H1 (cell line): ENCODE results near the gene KIF23. TPM values are rescaled to one million over a fixed set of nuclear protein-coding genes. Genes with fewer than 3 reads are reported as not detected.

Source experiments
- CTCF ChIA-PET: fragments of 300-600 bp; sonication (Branson Sonifier 250); formaldehyde crosslinking; loops from one replicate; lab custom pipeline; 2021; ENCODE audit not compliant: partially characterized antibody; lab: Charles Lee
- POLR2A ChIA-PET: fragments of 300-600 bp; sonication (Branson Sonifier 250); formaldehyde crosslinking; loops from one replicate; lab custom pipeline; 2021; ENCODE audit warnings: inconsistent platforms; ENCODE audit not compliant: partially characterized antibody; lab: Charles Lee
- DNase-seq, 2 experiments: peaks; one replicate each; pipeline versions ENCODE4 v3.0.0 to v3.0.0-alpha.2; 2010 to 2022; ENCODE audit warnings: low spot score in 2 of 2, low read depth in 1 of 2, mixed read lengths in 1 of 2
- FAIRE-seq: peaks from 2 replicates; lab custom pipeline; 2011; peaks lifted over from hg19 to GRCh38; lab: Jason Lieb, UNC
- H2AFZ ChIP-seq: 2 replicates; pipeline ENCODE4 v1.8.1; 2012; ENCODE audit warnings: low read length, inconsistent platforms
- H2AK5ac ChIP-seq: 2 replicates; pipeline ENCODE4 v1.6.1; 2013; ENCODE audit warnings: low read depth, low read length
- H2BK120ac ChIP-seq: replicated peaks from 2 replicates; pipeline ENCODE3; 2013; ENCODE audit warnings: low read depth, low read length, inconsistent platforms
- H2BK12ac ChIP-seq: 2 replicates; pipeline ENCODE4 v1.6.1; 2013; ENCODE audit warnings: low read depth, low read length
- H2BK15ac ChIP-seq: 2 replicates; pipeline ENCODE4 v1.6.1; 2013; ENCODE audit warnings: low read length
- H2BK20ac ChIP-seq: 2 replicates; pipeline ENCODE4 v1.6.1; 2013; ENCODE audit warnings: low read length
- H2BK5ac ChIP-seq: 2 replicates; pipeline ENCODE4 v1.6.1; 2013; ENCODE audit warnings: low read depth, low read length
- H3K14ac ChIP-seq: 2 replicates; pipeline ENCODE4 v1.6.1; 2013; ENCODE audit warnings: inconsistent platforms; ENCODE audit not compliant: insufficient read length
- H3K18ac ChIP-seq: 2 replicates; pipeline ENCODE4 v1.6.1; 2013; ENCODE audit warnings: low read length; ENCODE audit errors: extremely low read depth
- H3K23ac ChIP-seq: 2 replicates; pipeline ENCODE4 v1.6.1; 2013; ENCODE audit warnings: inconsistent platforms; ENCODE audit not compliant: insufficient read length
- H3K23me2 ChIP-seq: 2 replicates; pipeline ENCODE4 v1.6.1; 2013; ENCODE audit warnings: low read depth, low read length
- H3K27ac ChIP-seq: 2 replicates; pipeline ENCODE4 v1.6.1; 2011; ENCODE audit warnings: low read depth, low read length, inconsistent platforms
- H3K27me3 ChIP-seq, 4 experiments: replicated peaks in 1 of 4; 1 replicate in 1 of 4; 2 replicates in 3 of 4; pipeline versions ENCODE4 v1.6.1 to v1.8.1; 2011 to 2013; ENCODE audit warnings: low read length in 3 of 4, mild to moderate bottlenecking in 3 of 4, inconsistent platforms in 2 of 4, mixed read lengths in 2 of 4, moderate library complexity in 1 of 4; ENCODE audit not compliant: control insufficient read depth in 3 of 4, insufficient read depth in 3 of 4; ENCODE audit errors: extremely low read depth in 1 of 4
- H3K36me3 ChIP-seq, 4 experiments: 2 replicates each; pipeline versions ENCODE4 v1.6.1 to v1.8.1; 2011 to 2013; ENCODE audit warnings: mild to moderate bottlenecking in 4 of 4, low read length in 3 of 4, moderate library complexity in 2 of 4, control low read depth in 1 of 4, inconsistent platforms in 1 of 4; ENCODE audit not compliant: insufficient read depth in 4 of 4, control insufficient read depth in 2 of 4
- H3K4ac ChIP-seq: replicated peaks from 2 replicates; pipeline ENCODE3; 2013; ENCODE audit warnings: low read length, low read depth, mixed read lengths, inconsistent platforms; ENCODE audit not compliant: insufficient read length
- H3K4me1 ChIP-seq, 4 experiments: replicated peaks in 1 of 4; 1 replicate in 1 of 4; 2 replicates in 3 of 4; pipeline versions ENCODE4 v1.6.1 to v1.8.1; 2011 to 2013; ENCODE audit warnings: low read length in 3 of 4, inconsistent platforms in 2 of 4, mixed read lengths in 1 of 4; ENCODE audit not compliant: insufficient read depth in 4 of 4, control insufficient read depth in 3 of 4
- H3K4me2 ChIP-seq, 2 experiments: 2 replicates each; pipeline versions ENCODE4 v1.6.1 to v1.8.1; 2011 to 2013; ENCODE audit warnings: low read depth in 2 of 2, low read length in 2 of 2, control low read depth in 1 of 2, inconsistent platforms in 1 of 2, mild to moderate bottlenecking in 1 of 2; ENCODE audit not compliant: insufficient read depth in 1 of 2
- H3K4me3 ChIP-seq, 4 experiments: fragments of 200-600, 300-600 bp in 1 of 4; sonication (generic), shearing (Covaris generic), sonication (Bioruptor Twin) in 1 of 4; 2 replicates each; pipeline versions ENCODE4 v1.5.1 to v1.8.1; 2011 to 2016; ENCODE audit warnings: low read length in 4 of 4, low read depth in 3 of 4, control low read depth in 2 of 4, inconsistent platforms in 2 of 4, mild to moderate bottlenecking in 2 of 4, mixed read lengths in 1 of 4, moderate library complexity in 1 of 4; ENCODE audit not compliant: insufficient read depth in 2 of 4; ENCODE audit errors: extremely low read depth in 1 of 4
- H3K56ac ChIP-seq: replicated peaks from 2 replicates; pipeline ENCODE3; 2013; ENCODE audit warnings: low read depth, mild to moderate bottlenecking, mixed read lengths, low read length, inconsistent platforms; ENCODE audit not compliant: insufficient read length
- H3K79me1 ChIP-seq: 2 replicates; pipeline ENCODE4 v1.6.1; 2013; ENCODE audit warnings: low read depth, low read length, control low read depth
- H3K79me2 ChIP-seq, 2 experiments: 2 replicates each; pipeline versions ENCODE4 v1.6.1 to v1.8.1; 2012 to 2013; ENCODE audit warnings: low read length in 2 of 2, mild to moderate bottlenecking in 2 of 2, inconsistent platforms in 1 of 2; ENCODE audit not compliant: insufficient read depth in 2 of 2, control insufficient read depth in 1 of 2
- H3K9ac ChIP-seq, 4 experiments: replicated peaks in 1 of 4; 1 replicate in 1 of 4; 2 replicates in 3 of 4; pipeline versions ENCODE4 v1.6.1 to v1.8.1; 2011 to 2013; ENCODE audit warnings: low read depth in 3 of 4, low read length in 3 of 4, control low read depth in 2 of 4, mild to moderate bottlenecking in 2 of 4, moderate library complexity in 2 of 4, inconsistent platforms in 1 of 4; ENCODE audit errors: extremely low read depth in 1 of 4
- H3K9me3 ChIP-seq, 2 experiments: 2 replicates each; pipeline versions ENCODE4 v1.6.1 to v1.8.1; 2012 to 2013; ENCODE audit warnings: mild to moderate bottlenecking in 2 of 2, moderate library complexity in 2 of 2, control low read depth in 1 of 2, inconsistent platforms in 1 of 2, low read depth in 1 of 2, low read length in 1 of 2, mixed read lengths in 1 of 2; ENCODE audit not compliant: insufficient read depth in 2 of 2
- H4K20me1 ChIP-seq, 2 experiments: replicated peaks in 1 of 2; 2 replicates each; pipeline versions ENCODE3 to v1.8.1; 2011 to 2013; ENCODE audit warnings: inconsistent platforms in 2 of 2, low read length in 2 of 2, mild to moderate bottlenecking in 1 of 2; ENCODE audit not compliant: insufficient read depth in 2 of 2, control insufficient read depth in 1 of 2
- H4K5ac ChIP-seq: 2 replicates; pipeline ENCODE4 v1.6.1; 2013; ENCODE audit warnings: low read length, low read depth, mixed read lengths, inconsistent platforms; ENCODE audit not compliant: insufficient read length
- H4K8ac ChIP-seq: 2 replicates; pipeline ENCODE4 v1.8.0; 2013; ENCODE audit warnings: mild to moderate bottlenecking, moderate library complexity, low read length, inconsistent platforms; ENCODE audit not compliant: insufficient read depth; ENCODE audit errors: extremely low read depth
- H4K91ac ChIP-seq: replicated peaks from 2 replicates; pipeline ENCODE3; 2013; ENCODE audit warnings: low read length, mixed read lengths, inconsistent platforms; ENCODE audit not compliant: insufficient read length
- BACH1 ChIP-seq: IDR thresholded peaks from 2 replicates; pipeline ENCODE4 v1.6.1; 2012; ENCODE audit warnings: low read length, improper control_type of control experiment
- BCL11A ChIP-seq, 2 experiments: IDR thresholded peaks; one replicate each; pipeline ENCODE4 v1.6.1; 2011; ENCODE audit warnings: low read depth in 2 of 2, low read length in 2 of 2, mild to moderate bottlenecking in 2 of 2
- HDAC6 ChIP-seq: IDR thresholded peaks from one replicate; pipeline ENCODE4 v1.7.1; 2012; ENCODE audit warnings: low read depth, mild to moderate bottlenecking, inconsistent platforms, low read length, moderate library complexity
- RFX5 ChIP-seq: IDR thresholded peaks from 2 replicates; pipeline ENCODE4 v1.6.1; 2011; ENCODE audit warnings: low read depth, low read length, improper control_type of control experiment, borderline replicate concordance
- RNF2 ChIP-seq: fragments of 200-900, 300-1000 bp; sonication (generic); IDR thresholded peaks from 2 replicates; pipeline ENCODE4 v1.7.1; 2016; ENCODE audit warnings: borderline replicate concordance, low read depth, mild to moderate bottlenecking, antibody characterized with exemption, low read length; ENCODE audit not compliant: poor library complexity, severe bottlenecking; ENCODE audit errors: missing control alignments
- SIN3A ChIP-seq, 2 experiments: IDR thresholded peaks in 1 of 2; conservative IDR thresholded peaks in 1 of 2; 2 replicates each; pipeline ENCODE4 v1.6.1; 2011 to 2012; ENCODE audit warnings: low read length in 2 of 2, improper control_type of control experiment in 1 of 2, low read depth in 1 of 2, mild to moderate bottlenecking in 1 of 2
- SIX5 ChIP-seq: IDR thresholded peaks from 2 replicates; pipeline ENCODE4 v1.6.1; 2011; ENCODE audit warnings: mild to moderate bottlenecking, low read depth, low read length
- SP1 ChIP-seq: IDR thresholded peaks from 2 replicates; pipeline ENCODE4 v1.6.1; 2011; ENCODE audit warnings: low read depth, low read length
- SP2 ChIP-seq: IDR thresholded peaks from 2 replicates; pipeline ENCODE4 v1.6.1; 2012; ENCODE audit warnings: mild to moderate bottlenecking, low read length, inconsistent platforms
- SP4 ChIP-seq: IDR thresholded peaks from 2 replicates; pipeline ENCODE4 v1.6.1; 2012; ENCODE audit warnings: low read length, inconsistent platforms
- TEAD4 ChIP-seq: IDR thresholded peaks from 2 replicates; pipeline ENCODE4 v1.6.1; 2012; ENCODE audit warnings: low read depth, low read length, inconsistent platforms, mixed read lengths
- WGBS, 2 experiments: shearing (Covaris generic) in 1 of 2; methylation state at CpG; one replicate each; pipeline versions ENCODE4 v1.1.6 to v1.1.7; 2013 to 2015; ENCODE audit warnings: low lambda C conversion rate in 2 of 2, mixed read lengths in 2 of 2, inconsistent platforms in 1 of 2, low coverage in 1 of 2, missing lambda C conversion rate in 1 of 2; ENCODE audit not compliant: insufficient replicate concordance in 2 of 2, insufficient coverage in 1 of 2, insufficient read length in 1 of 2; ENCODE audit errors: extremely low coverage in 1 of 2, missing lambda C conversion rate in 1 of 2; 5-methylcytosine and 5-hydroxymethylcytosine counted together
- polyA plus RNA-seq, 7 experiments: library from polyadenylated mRNA; depleted of rRNA in 3 of 7; stranded (reverse) in 5 of 7; unstranded in 2 of 7; fragments of >200 nt in 5 of 7; fragments of 200-250 nt in 2 of 7; gene quantifications; 1 replicate in 5 of 7; 2 replicates in 1 of 7; 4 replicates in 1 of 7; pipeline versions ENCODE4 v1.2.1 to v1.2.3, GENCODE V29; 2011 to 2013; ENCODE audit warnings: missing spikeins in 2 of 7, mixed read lengths in 2 of 7
- total RNA-seq: library from RNA; stranded (reverse); fragmentation: NEBNext Ultra II Directional; extraction: Animal tissue kit (Norgen Biotek cat#: 25700); gene quantifications from 2 replicates; pipeline ENCODE4 v1.2.1, GENCODE V29; 2021
- TF ChIP-seq, protein P1 (sequence below), 3 experiments: IDR thresholded peaks; 1 replicate in 2 of 3; 2 replicates in 1 of 3; pipeline versions ENCODE4 v1.5.1 to v1.6.1; 2011; ENCODE audit warnings: low read length in 3 of 3, mild to moderate bottlenecking in 3 of 3, inconsistent platforms in 2 of 3, low read depth in 1 of 3, moderate library complexity in 1 of 3; ENCODE audit not compliant: insufficient read depth in 1 of 3; ENCODE audit errors: control extremely low read depth in 1 of 3

The KIF23 gene
- total and polyA plus RNA-seq, 2 of the 8 experiments (the other 6 are each of a cell fraction or from before 2014, with no cell fraction given), result 26.2 to 77.4 TPM

DNA sequence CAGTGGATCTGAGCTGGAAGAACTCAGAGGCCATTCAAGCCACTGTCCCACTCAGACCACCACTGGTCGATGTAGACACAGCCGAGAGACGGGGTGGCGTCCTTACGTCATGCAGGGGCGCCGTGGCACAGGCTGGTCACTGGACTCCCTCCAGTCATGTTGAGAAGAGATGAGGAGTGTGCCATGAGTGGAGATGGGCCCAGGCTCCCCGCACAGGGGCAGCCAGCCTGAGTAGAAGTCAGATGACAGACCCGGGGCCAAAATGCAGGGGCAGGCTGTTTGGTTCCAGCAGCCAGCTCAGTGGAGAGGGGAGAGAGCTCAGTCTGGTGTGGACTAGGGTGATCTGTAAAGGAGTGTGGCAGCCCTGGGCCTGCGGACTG lies 33.4 kb upstream of the KIF23 start:
- H2BK120ac ChIP-seq, result no peak overlapping the region
- H2BK5ac ChIP-seq, result no peak overlapping the region
- WGBS, 2 experiments, result 90% methylated on average over 10 of the region's 10 CpGs; no CpG with 5 or more reads in 1 of the 2 experiments
- H4K20me1 ChIP-seq, result peaks cover 0 to 2% of the 10 kb centered on the region in 2 experiments
- H3K36me3 ChIP-seq, result peaks cover 0 to 1% (median 0%) of the 10 kb centered on the region in 4 experiments; a peak in 1 of 8 replicates
- CTCF ChIA-PET, result interaction anchor here (0.8 to 3.4 kb wide), 13 partner anchors 8 to 349 kb away, joined by 3 to 43 read pairs (median 3); no protein-coding TSS in a partner anchor
- no peak overlapping the region for H3K56ac ChIP-seq
- POLR2A ChIA-PET, result interaction anchor here (1.4 kb wide), 1 partner anchor 72 kb away, joined by 3 read pairs; the partner anchor contains the start of gene RPLP1
- DNase-seq (no peak), FAIRE-seq (no peak)
- no peak overlapping the region for H3K27ac ChIP-seq
- no peak overlapping the region for H2BK12ac ChIP-seq
- H3K9me3 ChIP-seq, result peaks cover 0 to 2% of the 10 kb centered on the region in 2 experiments; a peak in 1 of 4 replicates
- no peaks in the 10 kb centered on the region for H3K27me3 ChIP-seq
- no peak overlapping the region for H2BK20ac ChIP-seq
- no peak overlapping the region for H4K8ac ChIP-seq
- no peak overlapping the region for H2BK15ac ChIP-seq
- H3K18ac ChIP-seq, result no peak overlapping the region
- no peak overlapping the region for H3K23ac ChIP-seq
- H3K79me2 ChIP-seq, result no peaks in the 10 kb centered on the region
- H3K79me1 ChIP-seq, result no peaks in the 10 kb centered on the region
- H2AK5ac ChIP-seq, result no peak overlapping the region
- no peak overlapping the region for H4K91ac ChIP-seq
- H3K14ac ChIP-seq, result no peak overlapping the region
- H3K4ac ChIP-seq, result no peak overlapping the region
- no peak overlapping the region for H3K4me3 ChIP-seq
- H3K4me1 ChIP-seq, result no peaks in the 10 kb centered on the region
- H3K4me2 ChIP-seq, result no peak overlapping the region
- no peak overlapping the region for H4K5ac ChIP-seq
- peaks cover 3% of the 10 kb centered on the region; the same call in 1 of the 2 replicates for H3K23me2 ChIP-seq
- H3K9ac ChIP-seq, result no peak overlapping the region
- no peak overlapping the region for H2AFZ ChIP-seq
- TF ChIP-seq SP2 (no peak), RFX5 (no peak), BACH1 (no peak), SIN3A (conservative IDR thresholded peaks at IDR 0.05 in 1 of 2, IDR thresholded peaks at IDR 0.05 in 1 of 2; ENCODE audit: low read depth in 1 of 2, low read length in 2 of 2) (no peak), SP4 (no peak), TEAD4 (no peak), BCL11A (IDR thresholded peaks at IDR 0.05; ENCODE audit: low read depth in 2 of 2, low read length in 2 of 2) (no peak), HDAC6 (no peak), SIX5 (no peak), RNF2 (no peak), SP1 (no peak)
- TF ChIP-seq, protein P1, sequence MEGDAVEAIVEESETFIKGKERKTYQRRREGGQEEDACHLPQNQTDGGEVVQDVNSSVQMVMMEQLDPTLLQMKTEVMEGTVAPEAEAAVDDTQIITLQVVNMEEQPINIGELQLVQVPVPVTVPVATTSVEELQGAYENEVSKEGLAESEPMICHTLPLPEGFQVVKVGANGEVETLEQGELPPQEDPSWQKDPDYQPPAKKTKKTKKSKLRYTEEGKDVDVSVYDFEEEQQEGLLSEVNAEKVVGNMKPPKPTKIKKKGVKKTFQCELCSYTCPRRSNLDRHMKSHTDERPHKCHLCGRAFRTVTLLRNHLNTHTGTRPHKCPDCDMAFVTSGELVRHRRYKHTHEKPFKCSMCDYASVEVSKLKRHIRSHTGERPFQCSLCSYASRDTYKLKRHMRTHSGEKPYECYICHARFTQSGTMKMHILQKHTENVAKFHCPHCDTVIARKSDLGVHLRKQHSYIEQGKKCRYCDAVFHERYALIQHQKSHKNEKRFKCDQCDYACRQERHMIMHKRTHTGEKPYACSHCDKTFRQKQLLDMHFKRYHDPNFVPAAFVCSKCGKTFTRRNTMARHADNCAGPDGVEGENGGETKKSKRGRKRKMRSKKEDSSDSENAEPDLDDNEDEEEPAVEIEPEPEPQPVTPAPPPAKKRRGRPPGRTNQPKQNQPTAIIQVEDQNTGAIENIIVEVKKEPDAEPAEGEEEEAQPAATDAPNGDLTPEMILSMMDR (IDR thresholded peaks at IDR 0.05; ENCODE audit: control extremely low read depth in 1 of 3, insufficient read depth in 1 of 3, low read depth in 1 of 3, low read length in 3 of 3), result no peak
